Activated CD4-positive, alpha-beta T cell treated with anti-CD3 and anti-CD28 coated beads for 4 hours (primary cell): ENCODE data around the gene CTNNA2.
"Not testable (repeated sequence)": the region's sequence is repeated elsewhere in the genome, so short reads cannot be mapped to it uniquely, and the experiment has no call there.

ENCODE experiments used
- DNase-seq, 2 donors: peaks; one replicate each; pipeline ENCODE4 v3.0.0-alpha.2; 2020

CTNNA2 gene

DNA sequence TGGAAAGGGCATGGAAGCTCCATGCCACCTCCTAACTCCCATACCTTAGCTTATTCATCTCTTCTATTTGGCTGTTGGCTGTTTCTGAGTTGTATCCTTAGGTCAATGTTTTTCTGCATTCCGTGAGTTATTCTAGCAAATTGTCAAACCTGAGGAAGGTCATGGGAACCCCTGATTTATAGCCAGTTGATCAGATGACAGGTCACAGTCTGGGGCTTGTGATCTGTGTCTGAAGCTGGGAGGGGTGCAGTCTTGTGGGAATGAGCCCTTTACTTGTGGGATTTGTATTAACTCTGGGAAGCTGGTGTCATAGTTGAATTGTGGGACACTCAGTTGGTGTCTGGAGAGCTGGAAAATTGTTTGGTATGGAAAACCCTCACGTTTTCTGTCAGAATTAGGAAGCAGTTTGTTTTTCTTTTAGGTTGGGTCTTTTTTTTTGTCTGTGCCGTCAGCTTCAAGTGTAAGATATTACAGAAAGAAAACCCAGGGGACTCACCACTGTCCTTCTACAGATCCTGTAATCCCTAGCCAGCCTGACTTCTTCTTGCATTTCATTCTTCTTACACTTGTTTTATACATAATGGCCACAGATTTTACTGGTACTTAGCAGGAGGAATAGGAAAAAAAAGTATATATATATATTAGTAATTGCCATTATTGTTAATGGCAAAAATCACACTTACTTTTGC lies 653.8 kb downstream of the CTNNA2 start:
- no peak for DNase-seq

DNA sequence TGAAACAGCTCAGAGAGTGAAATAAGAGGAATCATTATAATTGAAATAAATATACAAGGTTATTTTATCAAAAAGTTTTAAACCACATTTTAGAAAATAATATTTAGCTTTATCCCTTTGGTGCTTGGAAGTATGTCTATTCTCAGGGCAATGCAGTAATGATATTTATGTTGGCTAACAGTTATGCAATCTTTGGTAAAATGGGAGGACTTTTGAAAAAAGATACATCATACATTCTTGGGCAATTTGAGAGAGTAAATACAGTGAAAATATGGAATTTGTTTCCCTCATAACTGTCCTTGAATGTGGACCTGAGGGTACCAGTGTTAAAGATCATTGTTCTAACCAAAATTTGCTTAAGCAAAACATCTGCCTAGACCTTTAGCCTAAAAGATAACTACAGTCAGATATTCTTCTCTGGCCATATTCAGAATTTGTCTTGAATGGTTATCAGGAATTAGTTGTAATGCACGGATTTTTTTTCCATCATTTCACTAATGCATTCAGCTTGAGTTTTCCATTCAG lies 654.5 kb downstream of the CTNNA2 start:
- DNase-seq = no peak

DNA sequence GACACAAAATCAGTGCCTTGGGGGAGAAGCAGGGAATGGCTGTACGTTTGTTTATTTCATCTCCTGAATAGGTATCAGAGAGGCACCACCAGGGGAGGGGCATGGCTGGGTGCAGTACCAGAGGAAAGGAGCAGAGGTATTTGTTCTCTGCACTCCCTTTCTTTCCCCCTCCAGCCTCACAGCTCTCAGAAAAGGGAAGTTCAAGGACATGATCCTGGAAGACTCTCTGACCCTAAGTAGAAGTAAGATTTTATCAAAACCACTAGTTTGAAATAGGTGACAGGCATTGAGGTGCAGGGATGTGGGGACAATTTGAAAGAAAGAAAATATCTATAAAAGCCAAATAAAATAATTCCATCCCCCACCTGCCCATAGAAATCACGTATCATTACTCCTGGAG lies 655.2 kb downstream of the CTNNA2 start:
- DNase-seq = no peak

DNA sequence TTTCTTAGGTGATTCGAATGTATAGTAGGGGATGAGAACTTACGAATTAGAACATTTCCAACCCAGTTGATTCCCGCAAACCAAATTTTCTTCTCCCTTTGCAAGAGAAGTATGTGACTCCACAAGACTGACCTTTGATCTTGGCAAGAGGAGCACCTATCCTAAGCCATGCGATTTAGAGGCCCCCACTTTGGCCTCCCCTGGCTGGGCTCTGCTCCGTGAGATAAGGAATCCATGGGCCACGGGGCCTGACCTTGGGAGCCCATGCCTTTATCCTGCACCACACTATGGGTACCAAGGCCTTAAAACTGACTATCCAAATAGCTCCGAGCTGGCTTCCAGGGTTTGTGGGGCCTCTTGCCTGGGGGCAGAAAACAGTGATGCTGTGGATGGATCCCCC lies 656.0 kb downstream of the CTNNA2 start:
- DNase-seq = no peak

DNA sequence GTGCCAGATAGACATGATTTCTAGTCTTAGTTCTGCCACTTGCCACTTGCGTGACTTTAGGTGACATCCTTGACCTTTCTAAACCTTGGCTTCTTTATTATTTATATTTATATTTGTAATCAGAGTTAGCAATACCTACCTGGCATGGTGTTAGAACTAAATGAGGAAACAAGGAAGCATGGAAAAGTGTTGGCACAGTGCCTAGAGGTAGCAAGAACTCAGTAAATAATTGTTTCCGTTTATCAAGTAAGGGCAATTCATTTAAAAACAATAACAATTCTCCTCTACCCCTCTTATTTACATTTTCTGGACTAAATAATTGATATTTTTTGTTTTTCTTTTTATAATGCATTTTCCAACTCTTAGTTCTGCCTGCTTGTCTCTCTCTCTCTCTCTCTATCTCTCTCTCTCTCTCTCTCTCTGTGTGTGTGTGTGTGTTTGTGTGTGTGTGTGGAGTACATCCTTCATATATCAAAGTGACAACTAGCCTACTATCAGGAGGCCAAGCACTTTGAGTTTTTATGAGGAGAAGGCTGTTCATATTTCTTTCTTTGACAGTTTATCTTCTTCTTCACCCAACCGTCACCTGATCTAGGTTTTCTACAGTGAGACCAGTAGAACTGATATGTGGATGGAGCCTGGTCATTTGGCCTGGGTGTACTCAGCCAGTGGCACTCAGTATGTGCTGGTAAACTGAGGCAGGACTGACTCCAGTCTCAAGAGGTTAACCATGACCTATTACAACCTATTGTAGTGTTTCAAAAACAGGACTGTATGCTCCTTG lies 657.2 kb downstream of the CTNNA2 start:
- no peak for DNase-seq

DNA sequence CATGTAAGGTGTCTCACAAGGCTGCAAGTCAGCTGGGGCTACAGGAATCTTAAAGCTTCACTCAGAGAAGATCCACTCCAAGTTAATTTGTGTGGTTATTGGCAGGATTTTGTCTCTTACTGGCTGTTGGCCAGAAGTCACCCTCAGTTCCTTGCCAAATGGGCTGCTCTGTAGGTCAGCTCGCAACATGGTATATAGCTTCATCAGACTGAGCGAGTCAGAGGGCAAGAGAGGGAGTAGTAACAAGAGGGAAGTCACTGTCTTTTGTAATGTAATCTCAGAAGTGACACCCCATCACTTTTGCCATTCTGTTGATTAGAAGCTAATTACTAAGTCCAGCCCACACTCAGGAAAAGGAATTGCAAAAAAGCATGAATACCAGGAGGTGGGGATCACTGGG lies 672.2 kb downstream of the CTNNA2 start:
- no peak for DNase-seq

DNA sequence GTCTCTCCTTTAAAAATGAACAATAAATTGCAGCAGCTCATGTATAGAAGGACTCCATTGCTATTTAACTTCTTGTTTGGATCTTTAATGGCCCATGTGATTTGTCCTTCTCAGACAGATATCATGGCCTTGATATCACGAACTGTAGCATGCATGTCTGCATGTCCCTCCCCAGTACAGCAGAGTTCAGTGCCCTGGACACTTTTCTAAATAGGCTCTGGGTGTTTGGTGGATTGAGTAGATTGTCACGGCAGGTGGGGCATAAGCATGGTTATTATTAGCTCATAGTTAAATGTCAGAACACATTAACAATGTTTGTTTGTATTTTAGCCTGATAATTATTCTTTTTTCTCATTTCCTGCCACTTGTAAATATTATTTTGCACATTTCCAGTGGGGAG lies 673.4 kb downstream of the CTNNA2 start:
- no peak for DNase-seq

DNA sequence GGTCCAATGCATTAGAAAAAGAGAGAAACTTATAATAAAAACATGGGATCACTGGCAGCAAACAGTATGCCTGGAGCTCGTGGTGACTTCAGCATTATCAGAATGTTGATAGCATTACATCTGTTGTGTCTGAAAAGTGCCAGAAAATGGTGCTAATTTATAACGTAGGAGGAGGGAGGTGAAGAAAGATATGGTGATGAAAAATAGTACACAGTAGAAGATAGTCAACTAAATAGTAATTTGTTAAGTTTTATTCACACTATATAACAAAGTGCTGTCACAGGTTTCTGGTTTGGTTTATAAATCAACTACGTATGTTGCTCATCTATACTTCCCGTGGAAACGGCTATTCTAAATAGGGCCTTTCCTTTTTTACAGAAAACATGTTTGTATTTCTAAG lies 674.3 kb downstream of the CTNNA2 start:
- DNase-seq = no peak

DNA sequence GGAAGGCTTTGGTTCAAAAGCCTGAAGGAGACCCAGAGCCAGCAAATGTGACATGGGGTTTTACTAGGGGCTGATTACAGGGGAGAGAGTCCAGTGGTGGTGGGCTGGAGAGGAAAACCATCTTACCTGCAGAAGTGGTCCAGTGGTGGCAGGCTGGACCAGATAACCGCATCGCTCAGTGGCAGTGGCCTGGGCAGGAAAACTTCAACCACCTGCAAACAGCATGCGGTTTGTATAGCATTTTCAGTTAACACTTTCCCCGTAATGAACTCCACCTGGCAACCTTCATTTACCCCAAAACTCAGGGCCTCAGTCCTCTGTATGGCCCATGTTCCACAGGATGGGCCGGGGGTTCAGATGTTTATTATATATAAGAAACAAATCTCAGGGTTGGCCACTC lies 677.3 kb downstream of the CTNNA2 start:
- no peak for DNase-seq

DNA sequence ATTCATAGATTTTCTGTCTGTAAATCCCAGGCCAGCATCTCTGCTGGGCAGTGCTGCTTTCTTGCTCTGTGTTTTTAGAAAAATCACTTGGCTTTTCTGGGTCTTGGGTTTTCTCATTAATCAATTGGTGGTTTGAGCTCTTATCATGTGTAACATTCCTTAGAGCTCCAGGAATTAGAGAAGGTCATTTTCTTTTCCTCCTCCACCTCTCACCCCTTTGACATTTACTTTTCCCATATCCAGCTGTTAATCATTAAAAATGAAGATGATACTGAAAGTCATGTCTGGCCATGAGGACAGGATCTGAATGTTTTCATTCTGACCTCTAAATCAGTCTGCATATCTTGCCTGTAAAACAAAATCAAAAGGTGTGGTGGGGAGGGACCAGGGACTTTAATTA lies 680.7 kb downstream of the CTNNA2 start:
- DNase-seq = no peak

DNA sequence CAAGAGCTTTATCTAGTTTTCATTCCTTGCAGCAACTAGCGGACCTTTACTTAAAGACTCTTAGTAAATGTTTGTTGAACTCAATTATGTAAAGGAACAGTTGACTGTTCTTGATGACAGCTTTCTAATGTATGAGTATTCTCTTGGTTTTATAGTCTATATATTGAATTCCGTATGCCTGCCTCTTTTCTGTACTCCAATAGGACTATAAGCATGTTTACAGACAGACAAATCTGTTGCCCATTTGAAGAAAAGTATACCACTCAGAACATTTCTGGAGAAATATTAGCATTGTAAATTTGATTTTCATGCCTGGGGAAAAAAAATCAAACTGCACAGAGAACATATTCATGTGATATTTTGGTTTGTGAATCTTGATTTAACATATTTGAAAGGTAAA lies 682.2 kb downstream of the CTNNA2 start:
- no peak for DNase-seq

DNA sequence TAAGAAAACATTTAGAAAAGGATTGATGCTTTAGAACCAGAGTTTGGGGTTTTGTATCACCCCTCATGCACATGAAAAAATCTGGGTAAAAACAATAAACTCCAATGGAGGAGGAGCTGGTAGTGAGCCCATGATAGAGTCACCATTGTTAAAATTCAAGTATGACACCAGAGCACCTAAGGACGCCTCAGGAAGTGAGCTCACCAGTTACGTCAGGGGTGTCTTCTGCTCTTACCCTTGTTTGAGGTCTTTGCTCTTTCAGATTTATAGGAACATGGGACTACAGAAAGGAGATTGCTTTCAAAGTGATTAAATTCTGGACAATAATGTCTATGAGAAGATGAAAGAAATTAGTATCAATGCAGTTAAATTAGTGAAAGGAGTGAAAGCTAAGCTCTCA lies 685.2 kb downstream of the CTNNA2 start:
- no peak for DNase-seq

DNA sequence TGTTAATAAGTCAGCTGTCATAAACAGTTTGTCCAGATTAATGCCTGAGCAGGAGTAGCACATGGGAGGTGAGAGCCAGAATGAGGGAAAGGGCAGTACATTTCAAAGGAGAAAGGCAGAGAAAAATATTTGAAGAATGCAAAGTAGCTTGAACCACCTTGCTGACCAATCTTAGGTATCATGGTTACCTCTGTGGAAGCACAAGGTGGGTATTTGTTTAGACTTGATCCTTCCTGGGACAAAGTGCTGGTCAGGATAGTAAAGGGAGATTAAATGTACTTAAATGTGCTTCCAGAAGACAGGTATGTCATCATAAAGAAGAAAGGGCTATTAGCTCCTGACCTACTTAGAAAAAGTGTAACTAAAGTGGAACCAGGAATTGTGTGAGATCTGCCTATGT lies 686.7 kb downstream of the CTNNA2 start:
- DNase-seq = no peak

DNA sequence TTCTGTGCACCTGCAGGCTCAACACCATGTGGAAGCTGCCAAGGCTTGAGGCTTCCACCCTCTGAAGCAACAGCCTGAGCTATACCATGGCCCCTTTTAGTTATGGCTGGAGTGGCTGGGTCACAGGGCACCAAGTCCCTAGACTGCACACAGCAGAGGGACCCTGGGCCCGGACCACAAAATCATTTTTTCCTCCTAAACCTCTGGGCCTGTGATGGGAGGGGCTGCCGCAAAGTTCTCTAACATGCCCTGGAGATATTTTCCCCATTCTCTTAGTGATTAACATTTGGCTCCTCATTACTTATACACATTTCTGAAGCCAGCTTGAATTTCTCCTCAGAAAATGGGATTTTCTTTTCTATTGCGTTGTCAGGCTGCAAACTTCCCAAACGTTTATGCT lies 691.1 kb downstream of the CTNNA2 start:
- not testable (repeated sequence) for DNase-seq

DNA sequence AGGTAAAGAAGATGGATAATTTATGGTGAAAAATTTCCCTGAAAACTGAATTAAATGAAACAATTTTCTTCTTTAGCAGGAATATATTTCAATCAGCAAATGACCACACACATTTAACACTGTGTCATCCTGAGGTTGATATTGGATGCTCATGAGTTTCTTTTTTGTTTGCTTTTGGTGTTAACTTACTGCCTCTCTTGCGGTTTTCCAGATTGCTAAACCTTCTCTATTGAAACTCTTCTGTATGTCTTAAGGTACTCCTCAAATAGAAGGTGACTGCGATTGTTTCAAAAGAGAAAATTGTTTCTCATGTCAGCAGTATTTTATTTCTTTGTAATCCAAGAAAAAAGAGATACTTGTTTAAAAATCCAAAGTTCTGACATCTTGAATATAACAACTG lies 692.6 kb downstream of the CTNNA2 start:
- DNase-seq = no peak

DNA sequence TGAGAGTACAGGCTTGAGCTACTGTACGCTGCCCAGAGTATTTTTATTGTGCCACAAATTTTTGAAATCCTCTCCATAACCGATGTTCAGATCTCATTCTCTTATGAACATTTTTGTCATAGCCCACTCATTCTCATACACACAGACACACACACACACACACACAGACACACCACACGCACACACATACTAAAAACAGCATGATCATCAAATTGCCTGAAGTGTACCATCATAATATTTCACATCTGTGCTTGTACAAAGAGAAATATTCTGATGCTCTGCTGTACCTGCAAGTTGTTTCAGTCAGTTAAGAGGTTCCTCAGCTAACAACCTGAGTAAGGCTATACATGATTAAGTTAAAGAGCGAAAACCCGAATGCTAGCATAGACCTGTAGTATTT lies 696.6 kb downstream of the CTNNA2 start:
- DNase-seq = no peak

DNA sequence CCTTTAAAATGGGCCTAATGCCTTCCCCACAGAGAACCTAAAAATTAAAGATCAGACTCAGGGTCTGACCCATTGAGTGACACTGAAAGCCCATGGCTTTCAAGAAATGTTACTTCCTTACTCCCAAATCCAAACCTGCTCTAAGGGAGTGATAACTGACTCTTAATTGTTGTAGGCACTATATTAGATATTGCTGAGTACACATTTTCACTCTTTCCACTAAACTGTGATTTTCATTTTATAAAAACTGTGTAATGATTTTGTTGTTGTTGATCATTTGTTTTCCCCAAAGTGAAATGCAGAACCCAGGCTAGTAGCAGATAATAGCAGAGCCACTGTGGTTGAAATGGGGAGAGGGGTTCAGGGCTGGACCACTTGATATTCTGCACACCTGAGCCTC lies 704.6 kb downstream of the CTNNA2 start:
- DNase-seq = no peak

DNA sequence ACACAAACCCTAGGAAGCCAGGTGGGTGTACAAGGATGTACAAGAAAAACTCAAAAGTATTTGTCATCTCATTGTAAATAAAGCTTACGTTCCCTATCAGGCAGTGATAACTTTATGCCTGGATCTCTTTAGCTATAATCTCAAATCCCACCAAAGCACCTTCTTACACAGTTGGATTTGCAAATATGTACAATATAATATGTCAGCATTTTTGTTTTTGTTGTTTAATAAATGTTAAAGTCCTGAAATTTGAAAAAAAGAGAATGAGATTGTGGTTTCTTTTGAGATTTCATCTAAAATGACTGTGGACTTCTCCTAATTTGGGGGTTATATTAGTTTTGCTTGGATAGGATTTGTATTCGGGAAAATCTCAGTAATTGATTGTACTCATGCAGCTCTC lies 709.8 kb downstream of the CTNNA2 start:
- DNase-seq = no peak

DNA sequence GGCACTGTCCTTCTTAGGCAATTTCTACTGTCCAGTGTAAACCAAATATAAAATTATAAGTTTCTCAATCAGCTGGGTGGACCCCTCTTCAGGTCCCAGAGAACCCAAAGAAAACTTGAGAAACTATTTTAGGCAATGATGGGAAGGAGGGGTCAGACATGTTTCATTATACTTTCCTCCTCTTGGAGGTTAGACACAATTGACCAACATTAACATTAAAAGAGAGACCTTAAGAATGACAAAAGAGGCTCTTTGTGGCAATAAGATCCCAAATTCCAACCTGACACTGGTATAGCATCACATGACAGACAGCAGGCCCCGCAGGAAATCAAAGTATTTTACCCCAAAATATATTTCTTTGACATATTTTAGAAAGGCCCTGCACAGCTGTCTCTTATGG lies 718.6 kb downstream of the CTNNA2 start:
- DNase-seq = no peak

DNA sequence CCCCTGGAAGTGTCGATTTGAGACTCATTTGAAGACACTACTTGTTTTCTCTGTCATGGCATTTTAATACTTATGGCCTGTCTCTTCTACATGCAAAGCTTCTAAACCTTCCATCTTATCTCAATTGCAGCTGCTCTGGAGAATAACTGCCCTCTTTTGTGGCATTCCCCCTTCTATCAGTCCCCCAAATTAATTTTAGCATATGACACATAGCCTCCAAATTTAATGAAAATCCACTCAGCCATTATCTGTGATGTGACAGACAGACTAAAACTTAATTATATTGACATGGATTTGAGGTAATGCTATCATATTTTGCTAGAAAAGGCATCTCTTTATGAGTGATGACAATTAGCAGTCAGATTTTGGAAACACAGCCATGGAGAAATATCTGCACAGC lies 720.5 kb downstream of the CTNNA2 start:
- no peak for DNase-seq

DNA sequence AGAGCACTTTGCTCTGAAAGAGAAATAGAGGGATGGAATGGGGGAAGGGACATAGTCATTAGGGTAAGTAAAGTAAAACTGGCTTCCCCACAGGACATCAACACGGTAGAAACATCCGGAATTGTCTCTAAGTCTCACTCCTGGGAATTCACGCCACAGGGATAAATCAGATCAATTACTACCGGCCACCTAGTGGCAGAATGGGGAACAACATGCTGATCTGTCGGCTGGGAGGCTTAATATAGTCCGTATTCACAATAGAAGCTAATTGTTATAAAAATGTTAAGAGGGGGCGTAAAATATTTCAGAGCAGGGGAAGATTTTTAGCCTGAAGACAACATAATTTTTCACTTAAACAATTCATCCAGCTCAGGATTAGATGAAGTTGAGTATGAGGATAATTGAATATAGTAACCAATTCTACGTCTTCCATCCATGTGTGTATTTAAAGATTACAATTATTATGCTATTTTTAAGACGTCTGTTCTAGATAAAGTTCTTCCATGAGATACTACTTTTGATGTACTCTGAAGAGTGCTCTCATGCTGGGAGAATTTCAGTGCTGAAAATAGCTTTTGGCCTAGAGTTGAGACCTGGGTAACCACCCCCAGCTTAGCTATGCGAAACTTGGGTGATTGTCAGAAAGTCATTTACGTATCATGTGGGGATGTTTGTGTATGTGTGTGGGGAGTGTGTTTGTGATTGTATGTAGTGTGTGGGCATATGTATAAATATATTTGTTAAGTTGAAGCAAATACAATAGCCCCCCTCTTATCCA lies 726.0 kb downstream of the CTNNA2 start:
- no peak for DNase-seq

DNA sequence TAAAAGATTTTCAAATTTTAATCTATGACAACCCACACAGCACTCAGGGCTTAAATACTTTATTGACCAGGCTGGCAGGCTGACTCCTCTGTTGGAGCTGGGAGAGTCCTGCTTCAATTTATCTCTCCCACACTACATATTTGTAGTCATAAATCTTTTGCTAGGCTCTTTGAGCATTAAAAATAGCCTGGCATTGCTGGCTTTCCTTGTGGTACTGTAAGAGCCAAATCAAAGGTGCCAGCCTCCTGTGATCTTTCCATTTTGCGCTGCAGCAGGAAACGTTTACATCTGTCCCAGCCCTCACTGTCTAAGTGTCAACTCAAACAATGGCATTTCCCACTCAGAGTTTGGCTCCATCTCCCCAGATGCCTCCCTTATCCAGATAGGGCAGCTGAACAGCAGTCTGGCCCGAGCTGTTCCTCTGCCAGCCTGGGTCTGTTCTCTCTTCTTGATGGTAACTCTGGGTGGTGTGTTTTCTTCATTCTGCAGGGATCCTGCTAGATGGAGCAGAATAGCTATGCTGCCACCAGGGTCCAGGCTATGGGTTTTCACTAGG lies 729.6 kb downstream of the CTNNA2 start:
- DNase-seq = no peak

DNA sequence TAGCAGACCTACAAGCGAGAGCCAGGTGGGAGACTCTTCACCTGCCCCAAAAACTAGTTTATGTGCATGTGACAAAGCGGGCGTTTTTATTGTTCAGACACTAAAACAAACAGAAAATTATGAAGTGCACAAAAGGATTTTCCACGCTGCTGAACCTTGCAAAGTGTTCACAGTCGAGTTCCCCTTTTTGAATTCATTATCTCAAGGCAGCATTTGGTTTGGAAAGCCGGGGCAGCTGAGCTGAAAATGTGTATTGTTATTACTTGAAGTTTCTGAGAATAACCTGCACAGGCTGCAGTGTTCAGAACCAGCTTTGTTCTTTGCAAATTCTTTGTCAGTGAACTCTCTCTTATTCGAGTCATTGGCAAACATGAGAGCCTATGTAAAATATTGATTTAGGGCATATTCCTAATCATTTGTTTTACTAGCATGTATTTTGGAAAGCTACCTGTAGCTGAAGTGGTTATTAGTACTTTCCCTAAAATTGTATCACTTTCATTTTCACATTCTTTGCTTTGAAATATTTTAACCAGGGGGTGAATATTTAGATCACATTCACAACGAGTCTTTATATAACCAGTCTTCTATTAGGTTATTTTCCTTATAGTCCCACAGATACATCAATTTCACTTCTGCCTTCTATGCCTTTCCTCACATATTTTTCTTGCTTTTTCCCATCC lies 732.2 kb downstream of the CTNNA2 start:
- DNase-seq = no peak
